Measurements from ENCODE around the gene CD8A. TPM values are rescaled to one million over a fixed set of nuclear protein-coding genes. Genes with fewer than 3 reads are reported as not detected.

Gene CD8A
- total and polyA plus RNA-seq, 10 of the 15 experiments (the other 5 are each of a cell fraction or from before 2014, with no cell fraction given): 0.15 to 0.43 TPM; not detected in 8

GRCh38 chr2:86772611-86773010, 18.1 kb downstream of the CD8A start:
- Histone ChIP-seq H2AFZ (ENCODE audit: control insufficient read depth, low read depth, low read length) (no peak overlapping the region), H3K4me2 (ENCODE audit: control insufficient read depth, insufficient read depth) (no peak overlapping the region), H3K27ac (ENCODE audit: control insufficient read depth, insufficient read depth) (no peak overlapping the region), H3K79me2 (ENCODE audit: control insufficient read depth, insufficient read depth, low read length) (no peaks in the 10 kb centered on the region), H3K36me3 (ENCODE audit: control insufficient read depth in 2 of 2, insufficient read depth in 2 of 2, low read length in 1 of 2) (peaks cover 13 to 37% of the 10 kb centered on the region in 2 experiments), H3K9ac (ENCODE audit: control insufficient read depth, insufficient read depth, low read length) (no peak overlapping the region), H3K4me1 (ENCODE audit: control insufficient read depth, insufficient read depth, low read length) (no peaks in the 10 kb centered on the region), H4K20me1 (ENCODE audit: control insufficient read depth, insufficient read depth) (no peaks in the 10 kb centered on the region), H3K27me3 (replicated peaks in 1 of 2; ENCODE audit: control insufficient read depth in 2 of 2, insufficient read depth in 2 of 2, low read length in 1 of 2) (no peaks in the 10 kb centered on the region), H3K4me3 (no peak overlapping the region), H3K9me3 (replicated peaks; ENCODE audit: control insufficient read depth, insufficient read depth, low read length) (no peaks in the 10 kb centered on the region)
- FAIRE-seq (no peak), ATAC-seq (no peak), DNase-seq (ENCODE audit: low read depth, low spot score) (no peak)
- SMC1A ChIA-PET (ENCODE audit: uncharacterized antibody, unreplicated experiment): interaction anchor here (1.2 kb wide), 1 partner anchor 9 kb away, joined by 5 read pairs; no protein-coding TSS in a partner anchor
- no TSS peak for BruUV-seq (replicated peaks)
- CTCF ChIA-PET: interaction anchor here (0.8 kb wide), 1 partner anchor 9 kb away, joined by 3 read pairs; no protein-coding TSS in a partner anchor
- intact Hi-C loops (cut with micrococcal nuclease; ENCODE audit: unreplicated experiment) (no loop called here), in situ Hi-C loops (cut with MboI) (no loop called here)
- POLR2A ChIA-PET: no interaction called here
- RAD21 ChIA-PET (ENCODE audit: unreplicated experiment): no interaction called here
- TF ChIP-seq E2F4 (IDR thresholded peaks at IDR 0.05; ENCODE audit: low read depth, low read length) (no peak), CHD1 (IDR thresholded peaks at IDR 0.05; ENCODE audit: low read depth, low read length) (no peak), ZBTB33 (IDR thresholded peaks at IDR 0.05) (no peak), BHLHE40 (IDR thresholded peaks at IDR 0.05; ENCODE audit: borderline replicate concordance in 1 of 2, low read depth in 2 of 2, low read length in 1 of 2) (no peak)
- WGBS (ENCODE audit: insufficient coverage, insufficient replicate concordance, low lambda C conversion rate, missing lambda C conversion rate): 76% methylated on average over 5 of the region's 5 CpGs
